GM10266 (cell line): Measurements from ENCODE around the gene ARFRP1.
"Not testable (repeated sequence)": the region's sequence is repeated elsewhere in the genome, so short reads cannot be mapped to it uniquely, and the experiment has no call there.

ENCODE experiments used
- DNase-seq: peaks from one replicate; pipeline ENCODE4 v3.0.0; 2012; ENCODE audit errors: extremely low spot score
- TF ChIP-seq, protein P1 (sequence below): IDR thresholded peaks from 2 replicates; pipeline ENCODE4 v1.5.1; 2012; ENCODE audit warnings: mild to moderate bottlenecking, low read depth; ENCODE audit not compliant: control insufficient read depth, insufficient read depth; ENCODE audit errors: missing control alignments

Gene ARFRP1

GRCh38 chr20:63656451-63656850 is 51.3 kb downstream of the ARFRP1 start:
- DNase-seq = no peak
- TF ChIP-seq, protein P1, sequence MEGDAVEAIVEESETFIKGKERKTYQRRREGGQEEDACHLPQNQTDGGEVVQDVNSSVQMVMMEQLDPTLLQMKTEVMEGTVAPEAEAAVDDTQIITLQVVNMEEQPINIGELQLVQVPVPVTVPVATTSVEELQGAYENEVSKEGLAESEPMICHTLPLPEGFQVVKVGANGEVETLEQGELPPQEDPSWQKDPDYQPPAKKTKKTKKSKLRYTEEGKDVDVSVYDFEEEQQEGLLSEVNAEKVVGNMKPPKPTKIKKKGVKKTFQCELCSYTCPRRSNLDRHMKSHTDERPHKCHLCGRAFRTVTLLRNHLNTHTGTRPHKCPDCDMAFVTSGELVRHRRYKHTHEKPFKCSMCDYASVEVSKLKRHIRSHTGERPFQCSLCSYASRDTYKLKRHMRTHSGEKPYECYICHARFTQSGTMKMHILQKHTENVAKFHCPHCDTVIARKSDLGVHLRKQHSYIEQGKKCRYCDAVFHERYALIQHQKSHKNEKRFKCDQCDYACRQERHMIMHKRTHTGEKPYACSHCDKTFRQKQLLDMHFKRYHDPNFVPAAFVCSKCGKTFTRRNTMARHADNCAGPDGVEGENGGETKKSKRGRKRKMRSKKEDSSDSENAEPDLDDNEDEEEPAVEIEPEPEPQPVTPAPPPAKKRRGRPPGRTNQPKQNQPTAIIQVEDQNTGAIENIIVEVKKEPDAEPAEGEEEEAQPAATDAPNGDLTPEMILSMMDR = no peak

GRCh38 chr20:63655249-63655648 is 52.5 kb downstream of the ARFRP1 start:
- DNase-seq = no peak
- TF ChIP-seq, protein P1 = no peak

GRCh38 chr20:63653974-63654668 is 53.7 kb downstream of the ARFRP1 start:
- TF ChIP-seq, protein P1 = no peak
- DNase-seq = no peak

DNA sequence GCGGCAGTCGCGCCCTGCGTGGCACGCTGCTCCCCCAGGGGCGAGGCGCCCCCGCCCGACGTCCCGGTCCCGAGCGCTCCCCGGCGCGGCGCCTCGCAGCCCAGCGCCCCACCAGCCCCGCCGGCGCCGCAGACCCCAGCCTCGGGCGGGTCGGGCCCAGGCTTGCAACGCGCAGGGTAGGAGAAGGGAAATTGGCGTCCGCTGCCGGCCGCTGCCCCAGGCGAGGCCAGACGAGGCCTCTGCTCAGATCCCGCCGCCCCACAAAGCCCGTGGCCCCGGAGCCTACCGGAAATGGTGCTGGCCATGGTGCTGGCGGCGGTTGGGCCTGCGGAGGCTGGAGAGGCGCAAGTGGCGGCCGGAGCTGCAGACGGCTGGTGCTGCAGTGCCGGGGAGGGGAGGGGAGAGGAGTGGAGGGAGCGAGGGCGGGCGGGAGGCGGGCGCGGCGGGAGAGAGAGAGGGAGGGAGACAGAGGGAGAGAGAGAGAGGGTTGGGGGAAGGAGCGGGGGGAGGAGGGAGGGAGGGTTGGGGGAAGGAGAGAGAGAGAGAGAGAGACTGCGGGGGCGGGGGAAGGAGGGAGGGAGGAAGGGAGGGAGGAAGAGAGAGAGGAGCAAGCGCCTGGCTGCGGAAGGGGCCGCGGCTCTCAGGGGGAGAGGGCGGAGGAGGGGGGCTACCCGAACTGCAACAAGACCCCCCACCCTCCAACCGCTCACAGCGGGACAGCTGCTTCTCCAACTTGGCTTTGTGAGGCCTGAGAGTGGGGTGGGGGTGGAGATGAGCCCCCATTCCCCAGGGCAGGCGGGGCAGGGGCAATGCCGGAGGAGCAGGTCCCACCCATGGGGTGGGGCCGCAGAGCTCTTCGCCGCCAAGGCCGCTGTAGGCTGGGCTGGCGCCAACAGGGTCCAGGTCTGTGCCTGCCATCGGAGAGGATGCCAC is 54.5 kb downstream of the ARFRP1 start, which contains the start of gene STMN3:
Gene STMN3 (minus strand): TSS at position 384 of the 933 bp plus-strand sequence. CDS start 79 bp downstream, at position 305.
- TF ChIP-seq, protein P1 = no peak
- peak; percentile 88 for DNase-seq

DNA sequence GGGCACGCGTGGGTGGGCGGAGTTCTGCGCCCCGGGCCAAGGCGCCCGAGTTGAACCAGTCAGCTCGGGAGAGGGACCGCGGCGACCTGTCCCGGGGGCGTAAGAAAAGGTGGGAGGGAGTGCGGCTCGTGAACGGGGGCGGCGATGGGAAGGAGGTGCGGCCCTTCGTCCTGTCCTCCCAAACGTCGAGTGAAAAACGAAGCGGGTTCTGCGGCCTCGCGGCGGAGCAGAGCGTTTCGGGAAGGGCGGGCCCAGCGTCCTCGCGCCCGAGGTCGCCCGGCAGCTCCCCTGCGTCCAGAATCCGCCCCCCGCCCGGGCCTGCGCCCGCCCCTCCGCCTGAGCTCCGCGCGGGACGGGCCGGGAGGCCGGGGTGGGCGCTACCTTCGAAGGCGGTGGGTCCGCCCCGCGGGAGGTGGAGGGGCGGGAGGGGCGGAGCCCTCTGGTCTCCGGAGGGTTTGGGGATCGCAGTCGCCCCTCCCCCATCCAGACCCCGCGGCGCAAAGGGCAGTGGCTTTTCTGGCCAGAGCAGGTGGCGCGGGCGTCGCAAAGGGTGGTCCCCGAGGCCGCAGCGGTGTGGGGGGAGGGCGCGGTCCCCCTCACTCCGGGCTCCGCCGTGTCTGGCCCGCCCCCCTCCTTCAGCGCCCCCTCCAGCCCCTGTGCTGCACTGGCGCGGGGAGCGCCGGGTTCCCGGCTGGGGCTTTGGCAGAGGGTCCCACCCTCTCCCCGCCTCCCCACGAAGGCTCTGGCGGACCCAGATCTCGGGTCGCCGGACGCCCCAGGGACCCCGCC is 55.4 kb downstream of the ARFRP1 start:
- TF ChIP-seq, protein P1 = no peak
- DNase-seq = no peak

GRCh38 chr20:63651942-63652191 is 55.9 kb downstream of the ARFRP1 start:
- DNase-seq = no peak
- TF ChIP-seq, protein P1 = no peak

- not testable (repeated sequence) for DNase-seq
Measured at GRCh38 chr20:63650486-63650885, 57.3 kb downstream of the ARFRP1 start.
